Middle frontal gyrus (tissue), 1 donor: Measurements from ENCODE around the gene CUX1.
"Not testable (repeated sequence)": the region's sequence is repeated elsewhere in the genome, so short reads cannot be mapped to it uniquely, and the experiment has no call there.

Experiments
- DNase-seq: peaks from one replicate; pipeline ENCODE4 v3.0.0-alpha.2; 2015; ENCODE audit warnings: low spot score; ENCODE audit errors: extremely low spot score

Gene CUX1

GRCh38 chr7:101976411-101976810 is 159.0 kb downstream of the CUX1 start:
- DNase-seq: no peak

DNA sequence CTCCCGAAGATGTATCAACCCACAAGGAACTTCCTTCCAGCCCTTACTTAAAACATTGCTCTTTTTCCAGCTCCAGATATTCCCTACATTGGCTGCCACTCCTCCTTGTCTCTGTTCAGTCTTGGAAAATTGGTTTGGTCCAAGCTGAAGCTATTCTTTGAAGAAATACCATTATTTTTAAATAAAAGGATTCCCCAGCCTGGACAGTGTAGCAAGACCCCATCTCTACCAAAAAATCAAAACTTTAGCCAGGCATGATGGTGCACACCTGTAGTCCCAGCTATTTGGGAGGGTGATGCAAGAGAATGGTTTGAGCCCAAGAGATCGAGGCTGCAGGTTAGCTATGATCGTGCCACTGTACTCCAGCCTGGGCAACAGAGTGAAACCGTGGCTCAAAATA is 159.8 kb downstream of the CUX1 start:
- no peak for DNase-seq

GRCh38 chr7:101978683-101979082 is 161.3 kb downstream of the CUX1 start:
- DNase-seq: no peak

DNA sequence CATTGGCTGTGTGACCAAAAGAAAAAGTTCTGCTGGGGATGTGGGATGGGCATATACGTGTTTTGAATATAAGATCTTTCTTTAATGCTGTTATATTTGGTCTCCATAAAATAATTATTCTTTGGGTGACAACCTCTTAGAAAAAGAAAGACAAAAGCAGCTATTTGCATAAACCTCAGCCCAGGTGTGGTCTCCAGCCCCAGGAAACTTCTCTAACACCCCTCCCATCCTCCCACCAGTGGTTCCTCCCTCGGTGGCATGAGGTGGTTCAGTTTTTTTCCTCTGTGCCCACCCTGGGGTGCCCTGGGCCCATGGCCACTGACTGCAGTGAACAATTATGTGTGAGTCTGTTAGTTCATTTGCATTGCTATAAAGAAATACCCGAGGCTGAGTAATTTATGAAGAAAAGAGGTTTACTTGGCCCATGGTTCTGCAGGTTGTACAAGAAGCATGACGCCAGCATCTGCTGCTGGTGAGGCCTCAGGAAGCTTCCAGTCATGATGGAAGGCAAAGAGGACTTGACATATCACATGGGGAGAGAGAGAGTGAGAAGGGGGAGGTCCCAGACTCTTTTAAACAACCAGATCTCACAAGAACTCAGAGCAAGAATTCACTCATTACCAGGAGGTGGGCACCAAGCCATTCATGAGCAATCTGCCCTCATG is 165.9 kb downstream of the CUX1 start:
- no peak for DNase-seq

DNA sequence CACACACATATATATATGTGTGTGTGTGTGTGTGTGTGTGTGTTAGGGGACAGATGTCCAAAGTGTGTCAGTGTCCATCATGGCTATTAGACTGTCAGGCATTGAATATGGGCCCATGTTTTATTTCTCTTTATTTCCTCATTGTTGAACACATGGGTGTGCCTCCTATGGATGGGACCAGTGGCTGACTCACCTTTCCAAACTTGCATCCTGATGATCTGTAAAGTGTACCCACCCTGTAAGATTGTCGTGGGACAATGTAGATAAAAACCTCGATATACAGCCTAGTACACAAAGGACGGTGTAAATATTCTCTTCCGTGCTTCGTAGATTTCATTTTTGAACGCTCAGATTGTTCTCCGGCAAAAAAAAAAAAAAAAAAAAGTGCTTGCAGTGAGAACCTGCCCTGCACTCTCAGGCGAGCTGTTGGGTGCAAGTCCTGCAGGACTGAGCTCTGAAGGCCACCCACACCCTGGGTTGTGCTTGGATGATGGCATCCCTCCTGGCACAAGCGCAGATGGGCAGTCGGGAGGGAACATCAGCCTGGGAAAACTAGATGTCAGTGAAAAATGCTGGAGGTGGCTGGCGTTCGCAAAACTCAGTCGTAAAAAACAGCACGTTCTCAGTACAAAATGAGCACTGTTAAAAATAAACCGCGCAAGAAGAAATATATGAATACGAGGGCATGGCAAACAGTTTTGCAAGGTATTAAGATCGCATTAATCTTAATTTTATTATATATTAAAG is 166.9 kb downstream of the CUX1 start:
- no peak for DNase-seq

GRCh38 chr7:101985057-101985902 is 167.9 kb downstream of the CUX1 start:
- no peak for DNase-seq

- DNase-seq: no peak
These were observed 168.7 kb downstream of the CUX1 start for GRCh38 chr7:101985903-101986734.

GRCh38 chr7:101987494-101987893 is 170.1 kb downstream of the CUX1 start:
- no peak for DNase-seq

GRCh38 chr7:101988060-101988459 is 170.6 kb downstream of the CUX1 start:
- DNase-seq: not testable (repeated sequence)

DNA sequence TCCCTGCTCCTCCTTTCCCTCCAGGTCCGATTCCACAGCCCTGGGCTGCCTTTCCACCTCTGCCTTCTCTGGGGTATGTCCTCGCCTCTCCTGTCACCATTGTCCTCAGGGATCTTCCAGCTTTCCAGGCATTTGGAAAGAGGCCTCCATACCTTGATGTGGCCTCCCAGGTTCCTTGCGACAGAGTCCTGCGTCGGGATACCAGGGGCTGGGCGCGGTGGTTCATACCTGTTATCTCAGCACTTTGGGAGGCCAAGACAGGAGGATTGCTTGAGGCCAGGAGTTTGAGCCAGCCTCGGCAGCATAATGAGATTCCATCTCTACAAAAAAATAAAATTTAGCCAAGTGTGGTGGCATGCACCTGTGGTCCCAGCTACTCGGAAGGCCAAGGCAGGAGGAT is 171.1 kb downstream of the CUX1 start:
- no peak for DNase-seq

DNA sequence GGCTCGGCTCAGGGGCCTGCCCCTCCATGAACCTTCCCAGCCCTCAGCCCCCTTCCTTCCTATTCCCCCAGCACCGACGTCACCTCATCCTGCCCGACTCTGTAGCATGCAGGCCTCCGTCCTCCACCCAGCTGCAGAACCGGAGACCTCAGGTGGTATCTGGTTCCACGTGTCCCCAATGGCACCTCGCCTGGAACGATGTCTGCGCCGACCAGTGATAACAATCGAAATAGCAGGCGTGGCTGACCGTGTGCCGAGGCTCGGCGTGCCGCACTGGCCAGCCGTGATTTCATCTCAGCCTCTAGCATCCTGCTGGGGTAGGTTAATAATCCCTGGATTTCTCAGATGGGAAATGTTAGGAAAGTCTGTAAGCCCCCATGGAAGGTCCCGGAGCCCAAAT is 171.7 kb downstream of the CUX1 start:
- DNase-seq: no peak

- no peak for DNase-seq
These were observed 173.5 kb downstream of the CUX1 start for GRCh38 chr7:101990811-101991418.

- no peak for DNase-seq
These were observed 174.4 kb downstream of the CUX1 start for GRCh38 chr7:101991860-101992259.

DNA sequence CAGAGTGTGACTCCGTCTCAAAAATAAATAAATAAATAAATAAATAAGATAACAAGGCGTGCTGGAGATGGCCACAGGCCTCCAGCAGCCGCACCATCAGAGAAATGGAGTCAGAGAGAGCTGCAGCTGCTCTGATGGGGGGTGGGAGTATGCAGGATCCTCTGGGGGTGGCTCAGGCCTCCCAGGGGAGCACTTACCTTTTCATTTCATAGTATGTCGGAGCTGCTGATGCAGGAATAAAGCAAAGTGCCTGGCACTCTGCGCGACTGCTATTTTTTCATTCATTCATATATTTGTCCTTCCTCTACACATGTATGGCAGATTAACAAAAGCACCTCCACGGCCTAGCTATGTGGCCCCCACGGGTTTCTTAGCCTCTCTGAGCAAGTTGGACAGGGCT is 175.9 kb downstream of the CUX1 start:
- DNase-seq: no peak

GRCh38 chr7:101995121-101995520 is 177.7 kb downstream of the CUX1 start:
- no peak for DNase-seq

GRCh38 chr7:101996131-101996691 is 178.8 kb downstream of the CUX1 start:
- no peak for DNase-seq

DNA sequence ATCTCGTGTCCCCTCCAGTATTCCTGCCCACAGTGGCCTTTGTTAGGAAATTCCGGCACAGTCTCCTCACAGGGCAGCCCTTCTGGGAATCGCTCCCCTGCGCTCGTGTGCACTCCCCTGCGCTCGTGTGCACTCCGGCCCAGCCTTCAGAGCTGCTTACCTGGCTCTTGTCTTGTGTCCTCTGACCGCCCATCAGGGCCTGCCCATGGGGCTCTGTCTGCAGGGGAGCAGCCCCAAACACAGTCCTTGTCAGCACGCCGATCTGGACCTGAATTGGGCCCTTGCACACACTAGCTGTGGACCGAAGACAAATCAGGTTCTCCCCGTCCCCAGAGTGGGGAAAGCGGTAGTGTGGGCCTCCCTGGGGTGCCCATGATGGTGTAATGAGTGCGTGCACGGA is 179.4 kb downstream of the CUX1 start:
- DNase-seq: no peak

DNA sequence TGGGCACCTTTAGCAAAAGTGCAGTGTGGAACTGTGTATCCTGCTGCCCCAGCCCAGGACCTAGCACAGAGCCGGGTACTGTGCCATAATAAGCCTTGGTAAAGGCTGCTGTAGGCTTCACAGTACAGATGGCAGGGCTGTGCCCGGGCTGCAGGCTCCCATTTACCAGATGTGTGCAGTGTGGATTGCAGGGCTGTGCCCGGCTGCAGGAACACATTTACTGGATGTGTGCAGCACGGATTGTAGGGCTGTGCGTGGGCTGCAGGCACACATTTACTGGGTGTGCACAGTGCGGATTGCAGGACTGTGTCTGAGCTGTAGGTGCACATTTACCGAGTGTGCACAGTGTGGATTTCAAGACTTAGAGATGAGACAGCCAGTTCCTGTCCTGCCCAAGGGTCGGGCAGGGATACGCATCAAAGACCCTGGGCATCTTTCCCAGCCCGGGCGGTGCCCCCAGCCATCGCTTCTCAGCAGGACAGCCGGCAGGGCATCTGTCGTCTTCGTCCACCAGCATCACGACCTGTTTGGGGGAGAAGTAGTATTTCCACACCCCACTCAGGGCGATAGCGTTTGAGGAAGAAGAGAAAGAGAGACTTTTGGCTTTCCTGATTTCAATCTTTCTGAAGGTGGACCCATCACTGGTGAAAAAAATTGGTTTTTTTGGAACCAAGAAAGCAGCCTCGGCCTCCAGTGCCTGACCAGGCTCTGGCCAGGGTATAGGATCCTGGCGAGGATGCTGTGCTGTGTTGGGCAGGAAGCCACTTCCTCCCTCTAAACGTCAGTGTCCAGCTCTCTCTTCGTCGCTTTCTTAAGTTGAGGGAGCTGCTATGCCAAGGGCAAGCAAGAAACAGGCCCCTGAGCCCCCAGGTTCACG is 180.8 kb downstream of the CUX1 start:
- no peak for DNase-seq

- DNase-seq: no peak
These were observed 181.4 kb downstream of the CUX1 start for GRCh38 chr7:101998906-101999240.

DNA sequence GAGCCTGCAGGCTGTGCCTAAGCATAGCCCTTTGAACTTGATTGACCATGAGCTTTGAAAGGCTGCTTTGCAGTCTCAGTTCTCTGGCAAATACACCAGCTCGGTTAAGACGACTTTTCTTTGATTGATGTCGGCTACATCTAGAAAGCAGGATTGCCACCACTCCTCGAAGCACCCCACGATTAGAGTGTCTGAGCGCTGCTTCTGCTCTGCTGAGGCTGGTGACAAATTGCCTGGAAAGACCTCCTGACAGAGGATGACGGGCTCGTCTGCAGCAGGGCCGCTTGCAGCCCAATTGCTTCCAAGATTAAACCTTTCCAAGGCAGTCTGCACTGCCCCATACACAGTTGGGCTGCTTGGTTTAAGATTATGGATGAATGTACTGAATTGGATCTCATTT is 182.0 kb downstream of the CUX1 start:
- no peak for DNase-seq
